ENCODE measurements around the gene HCCS. TPM values are rescaled to one million over a fixed set of nuclear protein-coding genes. Genes with fewer than 3 reads are reported as not detected.

Gene HCCS
- polyA plus RNA-seq, 1 experiment = 32.3 TPM

- Histone ChIP-seq H3K27me3 (ENCODE audit: control insufficient read depth, insufficient read depth, low read length) (no peaks in the 10 kb centered on the region), H3K9me3 (ENCODE audit: control insufficient read depth, insufficient read depth, low read length) (no peaks in the 10 kb centered on the region), H3K4me3 (ENCODE audit: low read depth, low read length) (no peak overlapping the region), H3K27ac (ENCODE audit: low read depth, low read length) (no peak overlapping the region)
- no peak for TF ChIP-seq CTCF (IDR thresholded peaks at IDR 0.05; ENCODE audit: low read depth, low read length)
- DNase-seq (ENCODE audit: low read depth, low spot score) = no peak
- CTCF ChIA-PET = interaction anchor here (1.1 to 1.3 kb wide), 2 partner anchors 14 to 230 kb away, joined by 3 to 4 read pairs; no protein-coding TSS in a partner anchor
- POLR2A ChIA-PET = no interaction called here
Measured at GRCh38 chrX:11151799-11152559, 40.8 kb downstream of the HCCS start.

- Histone ChIP-seq H3K27ac (ENCODE audit: low read depth, low read length) (no peak overlapping the region), H3K4me3 (ENCODE audit: low read depth, low read length) (no peak overlapping the region), H3K9me3 (ENCODE audit: control insufficient read depth, insufficient read depth, low read length) (no peaks in the 10 kb centered on the region), H3K27me3 (ENCODE audit: control insufficient read depth, insufficient read depth, low read length) (no peaks in the 10 kb centered on the region)
- CTCF ChIA-PET = no interaction called here
- DNase-seq (ENCODE audit: low read depth, low spot score) = no peak
- no peak for TF ChIP-seq CTCF (IDR thresholded peaks at IDR 0.05; ENCODE audit: low read depth, low read length)
- POLR2A ChIA-PET = no interaction called here
Measured at GRCh38 chrX:11159149-11159548, 48.0 kb downstream of the HCCS start.

- Histone ChIP-seq H3K9me3 (ENCODE audit: control insufficient read depth, insufficient read depth, low read length) (no peaks in the 10 kb centered on the region), H3K4me3 (ENCODE audit: low read depth, low read length) (no peak overlapping the region), H3K27ac (ENCODE audit: low read depth, low read length) (no peak overlapping the region), H3K27me3 (ENCODE audit: control insufficient read depth, insufficient read depth, low read length) (no peaks in the 10 kb centered on the region)
- TF ChIP-seq CTCF (IDR thresholded peaks at IDR 0.05; ENCODE audit: low read depth, low read length) = no peak
- ChIA-PET POLR2A (no interaction called here), CTCF (no interaction called here)
- DNase-seq (ENCODE audit: low read depth, low spot score) = no peak
Measured at GRCh38 chrX:11164433-11164832, 53.3 kb downstream of the HCCS start.

- POLR2A ChIA-PET = no interaction called here
- no peak for TF ChIP-seq CTCF (IDR thresholded peaks at IDR 0.05; ENCODE audit: low read depth, low read length)
- no peak overlapping the region for H3K4me3 ChIP-seq (ENCODE audit: low read depth, low read length)
- CTCF ChIA-PET = no interaction called here
- no peak overlapping the region for H3K27ac ChIP-seq (ENCODE audit: low read depth, low read length)
- H3K27me3 ChIP-seq (ENCODE audit: control insufficient read depth, insufficient read depth, low read length) = no peaks in the 10 kb centered on the region
- no peak for DNase-seq (ENCODE audit: low read depth, low spot score)
- H3K9me3 ChIP-seq (ENCODE audit: control insufficient read depth, insufficient read depth, low read length) = no peaks in the 10 kb centered on the region
Measured at GRCh38 chrX:11171956-11172355, 60.8 kb downstream of the HCCS start.

GRCh38 chrX:11172415-11172814 is 61.3 kb downstream of the HCCS start:
- H3K9me3 ChIP-seq (ENCODE audit: control insufficient read depth, insufficient read depth, low read length) = no peaks in the 10 kb centered on the region
- no peak for DNase-seq (ENCODE audit: low read depth, low spot score)
- no peaks in the 10 kb centered on the region for H3K27me3 ChIP-seq (ENCODE audit: control insufficient read depth, insufficient read depth, low read length)
- no peak overlapping the region for H3K4me3 ChIP-seq (ENCODE audit: low read depth, low read length)
- H3K27ac ChIP-seq (ENCODE audit: low read depth, low read length) = no peak overlapping the region
- TF ChIP-seq CTCF (IDR thresholded peaks at IDR 0.05; ENCODE audit: low read depth, low read length) = no peak
- ChIA-PET CTCF (no interaction called here), POLR2A (no interaction called here)

Small RNA genes lying within 50 kb of the gene (small RNA-seq; reads per million reads assigned to genes)
- gene RF00019 (ENCODE audit: insufficient read length, low read depth) = not detected
- gene RF02271 (ENCODE audit: insufficient read length, low read depth) = not detected

Other genes with a start within 250 kb of the HCCS start
- gene AMELX, start 182.1 kb downstream of the HCCS start, polyA plus RNA-seq (2011; rRNA removed) = not detected in 2 replicates